Natural killer cell (primary cell): Measurements from ENCODE around the gene CLNS1A. TPM values are rescaled to one million over a fixed set of nuclear protein-coding genes. Genes with fewer than 3 reads are reported as not detected.

Source experiments
- ATAC-seq, 3 donors: fragments of 150-1000 bp in 2 of 3; fragments of 200-7000 bp in 1 of 3; cut with Tn5 transposase; 1 replicate in 1 of 3; 2 replicates in 2 of 3; pipeline ENCODE4 v1.10.0; 2021; ENCODE audit warnings: mild to moderate bottlenecking in 2 of 3, moderate library complexity in 2 of 3
- DNase-seq, 2 donors: peaks; one replicate each; pipeline versions ENCODE4 v3.0.0 to v3.0.0-alpha.2; 2013 to 2021; ENCODE audit warnings: mixed read lengths in 1 of 2
- H3K27ac ChIP-seq: one replicate; pipeline ENCODE4 v1.5.1; 2013; ENCODE audit warnings: mild to moderate bottlenecking, low read length
- H3K27me3 ChIP-seq: one replicate; pipeline ENCODE4 v1.6.1; 2013; ENCODE audit warnings: low read length; ENCODE audit not compliant: control insufficient read depth, insufficient read depth
- H3K36me3 ChIP-seq: one replicate; pipeline ENCODE4 v1.6.1; 2013; ENCODE audit warnings: low read length; ENCODE audit not compliant: control insufficient read depth, insufficient read depth
- H3K4me1 ChIP-seq: one replicate; pipeline ENCODE4 v1.6.1; 2013; ENCODE audit warnings: low read length; ENCODE audit not compliant: control insufficient read depth, insufficient read depth
- H3K4me3 ChIP-seq: one replicate; pipeline ENCODE4 v1.5.1; 2013; ENCODE audit warnings: low read length
- H3K9me3 ChIP-seq: one replicate; pipeline ENCODE4 v1.6.1; 2013; ENCODE audit warnings: low read length; ENCODE audit not compliant: control insufficient read depth, insufficient read depth
- H3K27ac Mint-ChIP-seq, 2 donors: one replicate each; pipeline ENCODE4 v1.8.0; 2022; ENCODE audit warnings: mild to moderate bottlenecking in 2 of 2, mixed read lengths in 2 of 2, moderate library complexity in 1 of 2
- H3K27me3 Mint-ChIP-seq, 2 donors: one replicate each; pipeline ENCODE4 v1.8.0; 2022; ENCODE audit warnings: low read depth in 2 of 2, mixed read lengths in 2 of 2
- H3K36me3 Mint-ChIP-seq: one replicate; pipeline ENCODE4 v1.8.0; 2022; ENCODE audit warnings: mixed read lengths
- H3K4me1 Mint-ChIP-seq, 2 donors: one replicate each; pipeline ENCODE4 v1.8.0; 2022; ENCODE audit warnings: mixed read lengths in 2 of 2
- H3K4me3 Mint-ChIP-seq: one replicate; pipeline ENCODE4 v1.8.0; 2022; ENCODE audit warnings: mild to moderate bottlenecking, moderate library complexity, mixed read lengths
- H3K9me3 Mint-ChIP-seq, 2 donors: one replicate each; pipeline ENCODE4 v1.8.0; 2022; ENCODE audit warnings: mixed read lengths in 2 of 2
- WGBS: methylation state at CpG from one replicate; pipeline ENCODE4 v1.1.7; 2013; ENCODE audit warnings: missing lambda C conversion rate; ENCODE audit not compliant: insufficient coverage; 5-methylcytosine and 5-hydroxymethylcytosine counted together
- intact Hi-C: fragments of 100-400 bp; cut with micrococcal nuclease; formaldehyde crosslinking; loops from one replicate; pipeline ENCODE4 v1.14.2; 2022
- total RNA-seq, 4 donors: library from RNA; stranded (reverse); fragments of 120-200 nt in 1 of 4; gene quantifications; one replicate each; pipeline versions ENCODE4 v1.2.3 to v1.2.4, GENCODE V29; 2013 to 2022
- TF ChIP-seq, protein P1 (sequence below): fragments of 200-600 bp; IDR thresholded peaks from one replicate; pipeline ENCODE4 v1.8.0; 2022; ENCODE audit warnings: antibody characterized with exemption

Gene CLNS1A, protein sequence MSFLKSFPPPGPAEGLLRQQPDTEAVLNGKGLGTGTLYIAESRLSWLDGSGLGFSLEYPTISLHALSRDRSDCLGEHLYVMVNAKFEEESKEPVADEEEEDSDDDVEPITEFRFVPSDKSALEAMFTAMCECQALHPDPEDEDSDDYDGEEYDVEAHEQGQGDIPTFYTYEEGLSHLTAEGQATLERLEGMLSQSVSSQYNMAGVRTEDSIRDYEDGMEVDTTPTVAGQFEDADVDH
- total RNA-seq, result 10 to 100 TPM; 48.6 to 58.2 (median 57.6) TPM
- 192 TPM for total RNA-seq (2013)

DNA sequence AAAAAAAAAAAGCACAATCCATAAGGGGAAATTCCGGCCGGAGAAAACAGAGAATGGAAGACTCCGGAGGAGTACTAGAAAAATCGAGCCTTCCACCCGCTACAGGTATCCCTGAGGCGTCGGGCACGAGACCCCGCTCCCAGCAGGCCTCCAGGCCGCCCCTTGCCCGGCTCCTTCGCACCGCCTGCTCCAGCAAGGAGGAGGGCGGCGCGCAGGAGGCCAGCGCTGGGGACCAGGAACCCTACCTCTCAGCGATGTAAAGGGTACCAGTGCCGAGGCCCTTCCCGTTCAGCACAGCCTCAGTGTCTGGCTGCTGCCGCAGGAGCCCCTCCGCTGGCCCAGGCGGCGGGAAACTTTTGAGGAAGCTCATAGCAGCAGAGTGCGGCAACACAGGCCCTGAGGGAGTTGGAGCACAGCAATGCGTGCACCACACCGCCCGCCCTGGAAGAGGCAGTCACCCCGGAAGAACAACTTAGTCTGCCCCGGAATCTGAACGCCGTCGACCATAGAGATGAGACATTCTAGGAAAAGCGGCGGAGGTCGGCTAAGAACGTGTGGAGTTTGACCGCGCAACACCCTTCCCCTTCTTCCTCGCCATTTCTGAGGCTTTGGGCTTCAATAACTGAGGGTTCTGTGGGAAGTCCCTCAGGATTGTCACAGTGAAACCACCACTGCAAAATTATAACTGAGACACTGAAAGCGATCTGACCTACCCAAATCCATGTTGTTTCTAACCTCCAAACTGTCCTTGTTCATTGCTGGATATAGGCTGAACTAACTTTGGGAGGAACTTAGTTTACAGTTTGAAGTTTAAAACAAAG, at the start of gene CLNS1A:
Gene CLNS1A, minus strand, starts transcription at position 450 of the 821 bp plus-strand sequence. Its CDS starts 80 bp downstream, at position 370.
- Mint-ChIP-seq H3K27ac (peak within 1 kb of the TSS; percentile 87 to 89), H3K4me1 (peaks cover 28% of the 10 kb centered on the region in 2 donors), H3K36me3 (no peaks in the 10 kb centered on the region), H3K9me3 (no peaks in the 10 kb centered on the region), H3K27me3 (no peaks in the 10 kb centered on the region), H3K4me3 (peak within 1 kb of the TSS; percentile 93)
- ATAC-seq, result peak; percentile 98 to 99 (median 99)
- H3K36me3 ChIP-seq, result no peaks in the 10 kb centered on the region
- intact Hi-C loops, result no loop called here
- peaks cover 21% of the 10 kb centered on the region for H3K4me1 ChIP-seq
- H3K9me3 ChIP-seq, result no peaks in the 10 kb centered on the region
- peak; percentile 67 to 87 for DNase-seq
- WGBS, result under 1% methylated on average over 40 of the region's 41 CpGs
- H3K4me3 ChIP-seq, result peak within 1 kb of the TSS; percentile 79
- TF ChIP-seq, protein P1, sequence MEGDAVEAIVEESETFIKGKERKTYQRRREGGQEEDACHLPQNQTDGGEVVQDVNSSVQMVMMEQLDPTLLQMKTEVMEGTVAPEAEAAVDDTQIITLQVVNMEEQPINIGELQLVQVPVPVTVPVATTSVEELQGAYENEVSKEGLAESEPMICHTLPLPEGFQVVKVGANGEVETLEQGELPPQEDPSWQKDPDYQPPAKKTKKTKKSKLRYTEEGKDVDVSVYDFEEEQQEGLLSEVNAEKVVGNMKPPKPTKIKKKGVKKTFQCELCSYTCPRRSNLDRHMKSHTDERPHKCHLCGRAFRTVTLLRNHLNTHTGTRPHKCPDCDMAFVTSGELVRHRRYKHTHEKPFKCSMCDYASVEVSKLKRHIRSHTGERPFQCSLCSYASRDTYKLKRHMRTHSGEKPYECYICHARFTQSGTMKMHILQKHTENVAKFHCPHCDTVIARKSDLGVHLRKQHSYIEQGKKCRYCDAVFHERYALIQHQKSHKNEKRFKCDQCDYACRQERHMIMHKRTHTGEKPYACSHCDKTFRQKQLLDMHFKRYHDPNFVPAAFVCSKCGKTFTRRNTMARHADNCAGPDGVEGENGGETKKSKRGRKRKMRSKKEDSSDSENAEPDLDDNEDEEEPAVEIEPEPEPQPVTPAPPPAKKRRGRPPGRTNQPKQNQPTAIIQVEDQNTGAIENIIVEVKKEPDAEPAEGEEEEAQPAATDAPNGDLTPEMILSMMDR, result no peak
- no peaks in the 10 kb centered on the region for H3K27me3 ChIP-seq
- H3K27ac ChIP-seq, result peak within 1 kb of the TSS; percentile 72

GRCh38 chr11:77687088-77687487, 49.5 kb upstream of the CLNS1A start:
- intact Hi-C loops, result no loop called here
- Mint-ChIP-seq H3K27ac (peak overlapping the region in 1 of 2 donors; percentile 41), H3K9me3 (no peaks in the 10 kb centered on the region), H3K4me3 (no peak overlapping the region), H3K36me3 (peaks cover 30% of the 10 kb centered on the region), H3K4me1 (no peaks in the 10 kb centered on the region), H3K27me3 (no peaks in the 10 kb centered on the region)
- Histone ChIP-seq H3K4me3 (no peak overlapping the region), H3K9me3 (no peaks in the 10 kb centered on the region), H3K36me3 (peaks cover 67% of the 10 kb centered on the region), H3K27ac (no peak overlapping the region), H3K27me3 (no peaks in the 10 kb centered on the region), H3K4me1 (no peaks in the 10 kb centered on the region)
- DNase-seq, result no peak
- ATAC-seq, result no peak
- TF ChIP-seq, protein P1, result no peak

DNA sequence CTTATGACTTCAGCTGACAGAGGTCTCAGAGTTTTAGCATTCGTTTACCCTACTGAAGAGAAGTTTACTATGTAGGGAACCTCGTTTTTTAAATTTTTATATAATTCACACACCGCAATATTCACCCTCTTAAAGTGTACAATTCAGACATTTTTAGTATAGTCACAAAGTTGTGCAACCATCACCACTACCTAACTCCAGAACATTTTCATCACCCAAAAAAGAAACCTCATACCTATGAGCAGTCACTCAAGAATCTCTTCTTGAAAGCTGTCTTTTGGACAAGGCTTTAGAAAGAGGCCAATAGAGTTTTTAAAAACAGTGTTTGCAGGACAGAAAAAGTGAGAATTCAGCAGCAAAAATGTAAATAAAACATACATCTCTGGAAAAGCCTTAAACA, 39.5 kb upstream of the CLNS1A start:
- H3K27ac Mint-ChIP-seq, result no peak overlapping the region

More for the DNA sequence above, 39.5 kb upstream of the CLNS1A start:
- Histone ChIP-seq H3K27me3 (no peaks in the 10 kb centered on the region), H3K4me3 (no peak overlapping the region), H3K27ac (no peak overlapping the region), H3K4me1 (no peaks in the 10 kb centered on the region), H3K36me3 (peaks cover 72% of the 10 kb centered on the region), H3K9me3 (no peaks in the 10 kb centered on the region)
- WGBS, result 100% methylated on average over 1 of the region's 3 CpGs
- H3K4me1 Mint-ChIP-seq, result no peaks in the 10 kb centered on the region
- intact Hi-C loops, result no loop called here
- H3K9me3 Mint-ChIP-seq, result no peaks in the 10 kb centered on the region
- H3K27me3 Mint-ChIP-seq, result no peaks in the 10 kb centered on the region
- no peak for DNase-seq
- peaks cover 40% of the 10 kb centered on the region for H3K36me3 Mint-ChIP-seq
- no peak overlapping the region for H3K4me3 Mint-ChIP-seq
- TF ChIP-seq, protein P1, result no peak
- no peak for ATAC-seq
